KG1 (cell line): Measurements from ENCODE around the gene RTL5.
"Not testable (repeated sequence)": the region's sequence is repeated elsewhere in the genome, so short reads cannot be mapped to it uniquely, and the experiment has no call there.

Source experiments
- DNase-seq: peaks from one replicate; lab custom pipeline; 2025; lab: John Stamatoyannopoulos, UW

RTL5 gene

GRCh38 chrX:72131317-72132294, at the start of gene RTL5:
Gene RTL5, minus strand, starts transcription at chrX:72131915.
- DNase-seq = no peak

- no peak for DNase-seq
Observed at GRCh38 chrX:72180539-72180938, 48.8 kb upstream of the RTL5 start.

- no peak for DNase-seq
Observed at GRCh38 chrX:72176981-72177380, 45.3 kb upstream of the RTL5 start.

GRCh38 chrX:72176289-72176688, 44.6 kb upstream of the RTL5 start:
- DNase-seq = not testable (repeated sequence)

GRCh38 chrX:72169008-72169728, 37.5 kb upstream of the RTL5 start:
- DNase-seq = no peak

GRCh38 chrX:72165551-72165950, 33.8 kb upstream of the RTL5 start:
- no peak for DNase-seq

GRCh38 chrX:72159769-72160168, 28.1 kb upstream of the RTL5 start:
- no peak for DNase-seq

GRCh38 chrX:72158773-72159172, 27.1 kb upstream of the RTL5 start:
- no peak for DNase-seq

- no peak for DNase-seq
Observed at GRCh38 chrX:72146527-72146926, 14.8 kb upstream of the RTL5 start.

GRCh38 chrX:72145181-72145580, 13.5 kb upstream of the RTL5 start:
- DNase-seq = no peak

- DNase-seq = no peak
Observed at GRCh38 chrX:72143609-72143907, 11.8 kb upstream of the RTL5 start.

- DNase-seq = no peak
Observed at GRCh38 chrX:72142794-72143608, 11.3 kb upstream of the RTL5 start.

- no peak for DNase-seq
Observed at GRCh38 chrX:72142094-72142793, 10.5 kb upstream of the RTL5 start.

- DNase-seq = no peak
Observed at GRCh38 chrX:72141372-72142004, 9.8 kb upstream of the RTL5 start.

GRCh38 chrX:72139538-72139937, 7.8 kb upstream of the RTL5 start:
- no peak for DNase-seq

- no peak for DNase-seq
Observed at GRCh38 chrX:72137846-72138495, 6.3 kb upstream of the RTL5 start.

GRCh38 chrX:72133851-72134546, 2.3 kb upstream of the RTL5 start:
- no peak for DNase-seq

- DNase-seq = no peak
Observed at GRCh38 chrX:72132456-72132855, 741 bp upstream of the RTL5 start.

- no peak for DNase-seq
Observed at GRCh38 chrX:72130762-72131250, 909 bp downstream of the RTL5 start.

- DNase-seq = no peak
Observed at GRCh38 chrX:72130156-72130761, 1.5 kb downstream of the RTL5 start.
